Measurements from ENCODE around the gene LYVE1. TPM values are rescaled to one million over a fixed set of nuclear protein-coding genes. Genes with fewer than 3 reads are reported as not detected.

The LYVE1 gene
- total RNA-seq, 1 donor from 2014 or later = 140 TPM

DNA sequence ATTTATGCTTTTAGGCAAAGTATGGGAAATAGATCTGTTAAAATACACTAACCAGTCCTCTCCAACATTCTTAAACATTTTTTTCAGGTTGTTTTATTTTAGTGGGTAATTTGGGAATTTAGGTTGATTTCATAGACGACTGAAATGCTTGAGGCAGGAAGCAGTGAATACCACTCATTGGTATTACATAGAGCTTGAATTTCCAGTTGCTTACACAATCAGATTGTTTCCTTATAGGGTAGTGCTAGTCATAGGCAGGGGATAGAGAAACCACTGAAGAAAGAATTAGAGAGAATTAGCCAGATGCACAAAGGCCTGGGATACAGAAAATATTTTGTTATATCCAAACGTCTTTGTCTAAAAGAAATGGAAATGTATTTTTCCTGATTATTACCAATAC lies 23.9 kb upstream of the LYVE1 start:
- DNase-seq (ENCODE audit: low read depth in 2 of 2) = peak; percentile 74 to 83

DNA sequence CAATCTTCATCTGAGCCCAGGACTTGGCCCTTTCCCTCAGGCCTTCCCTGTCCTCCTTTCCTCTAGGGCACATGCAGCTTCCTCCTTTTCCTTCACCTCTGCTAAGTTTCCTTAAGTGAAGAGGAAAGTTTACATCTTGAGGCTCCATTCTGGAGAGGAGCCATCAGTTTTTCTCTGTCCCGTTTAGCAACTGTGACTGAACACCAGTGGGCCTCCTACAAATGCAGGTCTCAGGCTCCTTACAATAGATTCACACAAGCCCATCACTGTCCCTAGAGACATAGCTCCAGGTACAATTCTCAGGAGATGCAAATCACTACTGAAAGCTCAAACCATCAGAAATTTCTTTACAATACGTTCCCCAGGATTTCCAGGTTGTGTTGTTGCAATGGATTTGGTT lies 23.3 kb upstream of the LYVE1 start:
- no peak for DNase-seq (ENCODE audit: low read depth in 2 of 2)

DNA sequence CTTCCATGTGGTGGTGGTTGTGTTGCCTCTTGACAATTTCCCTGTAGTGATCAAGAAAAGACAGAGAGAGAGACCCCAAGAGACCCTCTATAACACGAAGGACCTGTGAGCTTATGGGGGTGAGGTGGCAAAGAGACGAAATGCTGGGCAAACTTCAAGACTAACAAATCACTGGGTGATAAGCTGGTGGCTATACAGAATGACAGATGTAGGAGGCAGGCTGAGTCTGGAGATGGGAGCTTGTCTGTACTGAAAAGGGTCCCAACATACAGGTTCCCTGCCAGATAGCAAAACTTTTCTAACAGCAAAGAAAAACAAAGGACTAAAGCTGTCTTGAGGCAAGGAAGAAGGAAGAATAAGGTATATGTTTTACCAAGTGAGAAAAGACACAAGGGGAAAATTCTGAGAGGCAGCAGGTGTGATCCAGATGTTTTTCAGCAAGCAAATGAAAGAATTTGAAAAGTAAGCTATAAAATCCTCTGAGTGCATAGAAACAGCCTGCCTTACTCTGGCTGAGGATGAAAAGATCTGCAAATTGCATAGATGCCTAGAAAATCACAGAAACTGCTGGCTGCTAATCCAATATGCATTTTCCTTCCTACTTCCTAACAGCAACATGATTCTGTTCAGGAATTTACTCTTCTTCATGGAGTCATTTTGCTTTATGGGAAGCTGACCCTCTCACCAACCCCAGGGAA lies 21.9 kb upstream of the LYVE1 start:
- no peak for DNase-seq (ENCODE audit: low read depth in 2 of 2)

DNA sequence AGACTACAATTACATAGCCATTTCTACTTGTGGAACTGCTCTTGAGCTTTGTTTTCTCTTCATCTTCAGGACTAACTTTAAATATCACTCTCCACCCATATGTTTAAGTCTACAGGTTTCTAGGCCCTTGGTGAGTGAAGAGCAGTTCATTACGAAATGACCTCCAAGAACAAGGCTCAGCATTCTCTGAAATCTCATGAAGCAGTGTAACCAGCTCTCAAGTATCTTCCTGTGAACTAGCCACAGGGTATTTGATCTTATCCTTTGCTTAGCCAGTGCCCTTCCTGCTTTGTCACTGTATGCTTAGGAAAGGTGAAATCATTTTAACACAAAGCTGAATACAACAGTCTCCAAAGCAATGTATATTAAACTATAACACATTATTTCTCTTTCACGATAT lies 20.4 kb upstream of the LYVE1 start:
- no peak for DNase-seq (ENCODE audit: low read depth in 2 of 2)

DNA sequence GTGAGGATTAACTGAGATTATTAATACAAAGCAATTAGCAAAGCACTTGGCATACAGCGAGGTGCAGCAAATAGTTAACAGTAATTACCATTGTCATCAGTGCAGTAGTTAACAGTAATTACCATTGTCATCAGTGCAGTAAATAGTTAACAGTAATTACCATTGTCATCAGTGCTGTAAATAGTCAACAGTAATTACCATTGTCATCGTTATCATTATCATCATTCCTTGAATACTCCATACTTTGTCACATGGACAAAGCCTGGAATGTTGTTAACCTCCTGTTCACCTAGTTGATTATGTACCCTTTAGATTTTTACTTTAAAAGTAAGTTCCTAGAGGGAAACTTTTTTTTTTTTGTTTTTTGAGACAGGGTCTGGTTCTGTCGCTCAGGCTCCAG lies 19.5 kb upstream of the LYVE1 start:
- no peak for DNase-seq (ENCODE audit: low read depth in 2 of 2)

DNA sequence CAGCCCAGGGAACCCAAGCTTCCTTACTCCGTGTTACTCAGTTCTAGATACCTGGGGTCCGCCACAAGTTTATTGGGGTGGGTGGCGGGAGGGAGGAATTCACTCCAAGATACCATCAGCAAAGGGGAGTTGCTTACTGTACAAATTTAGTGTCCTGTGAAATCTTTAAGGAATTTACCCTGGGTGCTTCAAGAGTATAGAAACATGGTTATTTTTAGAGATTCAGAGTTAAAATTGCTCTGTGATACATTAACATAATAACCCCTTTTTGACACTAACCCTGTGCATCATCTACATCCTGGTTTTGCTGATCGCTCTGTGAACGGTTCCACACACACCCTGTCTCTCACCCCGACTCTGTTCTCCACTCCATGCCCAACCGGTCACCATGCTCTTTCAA lies 18.9 kb upstream of the LYVE1 start:
- no peak for DNase-seq (ENCODE audit: low read depth in 2 of 2)

DNA sequence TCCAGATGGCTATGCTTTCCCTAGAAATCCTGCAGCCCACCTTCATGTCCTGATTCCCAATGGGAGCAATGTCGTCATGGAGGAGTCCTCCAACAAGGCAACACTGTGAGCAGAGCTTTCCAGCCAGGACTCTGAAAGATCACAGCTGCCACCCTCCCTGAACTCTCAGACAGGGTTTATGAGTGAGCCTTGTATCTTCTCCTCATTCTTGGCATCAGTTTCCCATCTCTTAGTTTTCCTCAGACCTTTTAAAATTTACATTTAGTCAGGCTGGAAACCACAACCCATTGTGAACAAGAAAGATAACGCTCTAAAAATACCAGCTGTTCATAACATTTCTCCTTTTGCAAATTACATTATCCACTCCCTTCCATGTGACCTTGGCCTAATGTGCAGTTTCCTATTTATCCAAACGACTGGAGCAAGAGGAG lies 15.6 kb upstream of the LYVE1 start:
- peak; percentile 84 to 86 for DNase-seq (ENCODE audit: low read depth in 2 of 2)

DNA sequence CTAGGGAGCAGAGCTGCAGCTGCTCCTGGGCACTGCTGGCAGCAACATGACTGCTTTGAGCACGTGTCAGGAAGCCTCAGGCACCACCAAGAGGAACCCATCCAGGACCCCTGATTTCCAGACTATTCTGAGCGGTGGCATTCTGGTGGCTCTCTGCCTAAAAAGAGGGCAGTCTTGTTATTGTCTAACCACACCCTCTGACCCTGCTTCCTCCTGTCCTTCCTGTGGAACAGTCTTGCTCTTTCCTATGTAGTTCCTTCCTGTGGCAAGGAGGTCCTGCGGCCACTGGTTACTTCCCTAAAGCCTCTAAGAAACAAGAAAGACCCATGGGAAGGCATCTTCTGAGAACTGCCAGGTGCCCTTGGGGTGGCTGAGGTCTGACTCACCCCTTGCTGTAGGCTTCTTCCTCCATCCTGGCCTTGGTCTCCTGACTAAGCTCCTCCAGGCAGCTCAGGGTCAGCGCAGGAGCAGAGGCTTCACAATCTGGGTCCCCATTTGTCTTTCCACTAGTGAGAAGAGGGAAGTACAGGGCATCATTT lies 13.1 kb upstream of the LYVE1 start:
- peak in 1 of 2 donors; percentile 88 for DNase-seq (ENCODE audit: low read depth in 2 of 2)

DNA sequence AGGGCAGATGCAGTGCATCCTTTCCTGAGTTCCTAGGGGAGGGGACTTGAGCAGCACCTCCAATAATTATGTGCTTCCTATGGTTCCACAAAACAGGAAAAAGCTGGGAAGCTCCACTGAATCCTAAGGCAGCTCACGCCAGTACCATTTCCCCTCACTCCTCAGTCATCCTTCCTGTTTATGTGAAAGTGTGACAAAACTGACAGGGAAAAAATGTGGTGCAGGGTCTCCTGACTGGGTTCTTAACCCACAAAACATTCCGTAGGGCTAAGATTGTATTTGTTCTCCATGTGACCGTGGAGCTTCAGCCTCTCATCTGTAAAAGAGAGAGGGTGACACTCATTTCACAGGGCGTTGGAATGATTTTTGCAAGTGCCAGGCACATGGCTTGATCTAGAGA lies 12.2 kb upstream of the LYVE1 start:
- DNase-seq (ENCODE audit: low read depth in 2 of 2) = peak; percentile 93 to 95

DNA sequence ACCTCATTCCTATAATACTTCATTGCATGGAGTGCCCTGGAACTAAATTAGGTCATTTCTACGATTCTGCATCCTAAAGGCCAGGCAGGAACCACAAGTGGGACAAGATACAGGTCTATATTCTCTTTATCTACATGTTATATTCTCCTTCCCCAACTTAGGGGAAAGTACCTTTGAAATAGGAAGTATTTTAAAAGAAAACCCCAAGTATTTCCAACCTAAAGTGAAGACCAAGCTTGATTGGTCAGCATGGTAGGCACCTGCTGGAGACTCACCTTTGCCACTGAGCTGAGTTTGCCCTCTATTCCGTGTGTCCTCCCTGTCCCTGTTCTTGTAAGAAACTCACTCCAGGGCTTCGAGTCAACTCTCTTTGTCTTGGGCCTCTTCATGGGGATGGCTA lies 11.2 kb upstream of the LYVE1 start:
- no peak for DNase-seq (ENCODE audit: low read depth in 2 of 2)

DNA sequence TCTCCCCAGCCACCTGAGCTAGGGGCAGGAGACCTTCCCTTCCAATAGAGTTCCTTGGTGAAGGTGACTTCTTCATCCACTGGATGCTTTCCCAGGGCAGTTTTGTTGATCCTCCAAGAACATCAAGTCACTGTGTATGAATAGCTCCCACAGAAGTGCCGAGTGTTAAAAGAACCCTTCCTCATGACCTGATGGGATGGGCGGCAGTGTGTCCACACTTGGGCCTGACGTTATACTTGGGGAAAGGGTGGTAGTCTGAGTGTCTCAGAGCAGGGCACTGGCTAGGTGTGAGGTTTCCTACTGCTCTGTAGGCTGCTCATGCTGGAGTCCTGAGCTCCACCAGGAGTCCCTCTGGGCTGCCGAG lies 7.6 kb upstream of the LYVE1 start:
- no peak for DNase-seq (ENCODE audit: low read depth in 2 of 2)

DNA sequence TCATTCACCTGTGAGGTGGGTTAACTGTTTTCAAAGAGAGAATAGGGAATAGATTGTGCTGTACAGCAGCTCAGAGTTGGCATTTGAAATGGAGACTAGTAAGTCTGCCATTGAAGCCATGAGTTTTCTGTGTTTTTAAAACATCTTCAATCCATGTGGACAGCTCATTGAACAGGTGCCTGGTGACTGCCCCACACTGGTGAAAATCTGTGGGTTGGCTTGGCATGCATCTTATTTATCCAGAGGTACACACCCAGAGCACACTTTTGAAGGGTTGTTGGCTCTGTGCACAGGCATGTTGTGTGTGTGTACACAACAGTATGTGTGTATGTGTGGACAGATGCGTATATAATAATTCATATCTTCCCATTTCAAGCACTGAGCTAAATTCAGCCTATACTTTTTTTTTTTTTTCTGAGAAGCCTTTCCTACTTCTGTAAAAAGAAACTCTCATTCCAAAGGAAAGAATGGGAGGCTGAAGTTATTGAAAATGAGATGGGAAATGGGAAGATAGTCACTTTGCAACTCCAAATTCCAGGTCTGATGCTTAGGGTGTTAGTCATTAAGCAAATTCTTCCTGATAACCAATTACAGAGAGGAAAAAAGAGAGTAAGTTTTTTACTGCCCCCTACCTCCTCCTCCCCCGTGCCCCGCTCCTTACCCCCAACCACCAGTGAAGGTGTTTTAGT lies 7.0 kb upstream of the LYVE1 start:
- DNase-seq (ENCODE audit: low read depth in 2 of 2) = no peak

DNA sequence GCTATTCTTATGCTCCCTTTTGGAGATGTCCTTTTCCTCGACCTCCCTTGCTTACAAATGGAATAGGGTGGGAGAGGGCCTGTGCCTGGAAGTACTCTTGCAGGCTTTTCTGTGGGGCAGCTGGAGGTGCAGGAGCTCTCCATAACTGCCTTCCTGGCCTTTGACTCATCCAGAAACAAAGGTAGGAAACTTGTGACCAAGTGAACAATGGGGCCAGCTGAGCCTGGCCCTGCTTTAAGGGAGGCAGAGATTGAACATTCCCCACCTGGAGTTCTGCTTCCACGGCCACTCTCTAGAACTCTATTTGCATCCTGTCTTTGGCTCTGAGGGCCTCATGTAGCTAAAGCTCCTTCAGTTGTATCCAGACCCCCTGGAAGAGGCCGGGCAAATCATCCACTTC lies 5.1 kb upstream of the LYVE1 start:
- peak; percentile 51 to 75 for DNase-seq (ENCODE audit: low read depth in 2 of 2)

DNA sequence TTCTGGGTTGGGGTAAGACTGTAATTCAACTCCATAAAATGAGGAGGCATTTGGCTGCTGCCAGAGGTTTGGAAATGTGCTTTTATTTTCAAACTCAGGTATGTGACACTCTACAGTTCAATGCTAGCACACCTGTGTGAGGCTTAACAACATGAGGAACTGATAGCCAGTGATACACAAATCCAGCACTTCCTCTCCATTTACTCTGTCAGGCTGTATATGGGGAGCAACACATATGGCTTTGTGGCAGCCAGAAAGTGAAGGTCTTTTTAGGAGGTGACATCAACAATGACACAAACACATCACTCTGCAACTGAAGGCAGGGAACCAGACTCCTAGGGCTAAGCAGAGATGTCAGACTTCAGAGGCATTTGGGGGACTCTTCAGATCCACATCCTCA lies 4.6 kb upstream of the LYVE1 start:
- no peak for DNase-seq (ENCODE audit: low read depth in 2 of 2)

DNA sequence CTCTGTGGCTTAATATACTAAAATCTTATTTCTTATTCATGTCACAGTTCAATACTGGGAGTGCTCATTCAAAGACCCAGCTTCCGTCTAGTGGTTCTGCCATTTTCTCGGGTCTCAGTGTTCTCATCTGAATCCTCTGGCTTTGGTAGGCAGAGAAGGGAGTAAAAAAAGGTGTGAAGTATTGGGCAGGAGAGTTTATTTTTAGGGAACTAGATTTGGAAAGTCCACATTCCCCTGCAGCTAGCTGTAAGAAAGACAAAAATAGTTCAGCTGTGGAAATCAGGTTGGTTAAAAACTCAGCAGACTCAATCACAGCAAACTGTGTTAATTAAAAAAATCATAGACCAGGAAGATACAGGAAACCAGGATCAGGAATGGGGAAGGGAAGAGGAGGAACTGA lies 4.1 kb upstream of the LYVE1 start:
- DNase-seq (ENCODE audit: low read depth in 2 of 2) = no peak

DNA sequence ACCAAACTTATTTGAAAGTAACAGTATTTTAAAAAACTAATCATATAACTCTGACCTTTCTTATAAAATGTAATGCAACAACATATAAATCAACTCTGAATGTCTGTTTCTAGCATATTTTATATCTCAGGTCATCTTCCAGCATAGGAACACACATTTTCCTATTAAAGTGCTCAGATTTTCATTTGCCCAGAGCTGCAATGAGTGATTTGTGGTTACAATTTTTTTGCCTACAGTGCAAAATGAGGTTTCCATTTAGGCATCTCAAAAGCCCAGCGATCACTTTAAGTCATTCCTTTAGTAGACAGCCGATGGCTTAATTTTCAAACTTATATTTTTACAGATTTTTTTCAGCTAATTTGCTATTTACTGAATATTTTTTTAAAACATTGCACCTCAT lies 1.0 kb downstream of the LYVE1 start:
- peak in 1 of 2 donors; percentile 48 for DNase-seq (ENCODE audit: low read depth in 2 of 2)

DNA sequence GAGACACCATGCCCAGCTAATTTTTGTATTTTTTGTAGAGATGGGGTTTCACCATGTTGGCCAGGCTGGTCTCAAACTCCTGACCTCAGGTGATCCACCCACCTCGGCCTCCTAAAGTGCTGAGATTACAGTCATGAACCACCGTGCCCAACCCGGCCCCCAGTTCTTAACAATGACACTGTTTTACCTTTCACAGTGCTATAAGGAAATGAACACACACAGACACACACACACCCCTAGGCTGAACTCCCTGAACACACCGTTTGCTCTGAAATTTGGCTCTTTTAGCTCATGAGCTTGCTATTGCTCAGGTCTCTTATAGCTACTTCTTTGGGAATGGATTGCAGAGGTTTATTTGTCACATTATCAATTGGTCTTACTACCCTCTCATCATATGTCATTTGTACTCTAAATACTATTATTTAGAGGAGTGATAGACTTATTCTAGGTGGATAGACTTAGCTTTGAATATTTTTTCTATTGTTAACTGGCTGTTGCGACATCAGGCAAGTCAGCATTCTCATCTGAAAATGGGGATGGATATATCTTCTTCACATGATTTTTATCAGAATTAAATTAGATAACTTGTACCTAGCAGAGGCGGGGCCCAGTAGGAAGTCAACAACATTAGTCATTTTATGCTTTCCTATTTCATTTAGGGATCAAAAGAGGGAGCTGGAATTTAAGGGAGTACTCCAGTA lies 2.1 kb downstream of the LYVE1 start:
- no peak for DNase-seq (ENCODE audit: low read depth in 2 of 2)

DNA sequence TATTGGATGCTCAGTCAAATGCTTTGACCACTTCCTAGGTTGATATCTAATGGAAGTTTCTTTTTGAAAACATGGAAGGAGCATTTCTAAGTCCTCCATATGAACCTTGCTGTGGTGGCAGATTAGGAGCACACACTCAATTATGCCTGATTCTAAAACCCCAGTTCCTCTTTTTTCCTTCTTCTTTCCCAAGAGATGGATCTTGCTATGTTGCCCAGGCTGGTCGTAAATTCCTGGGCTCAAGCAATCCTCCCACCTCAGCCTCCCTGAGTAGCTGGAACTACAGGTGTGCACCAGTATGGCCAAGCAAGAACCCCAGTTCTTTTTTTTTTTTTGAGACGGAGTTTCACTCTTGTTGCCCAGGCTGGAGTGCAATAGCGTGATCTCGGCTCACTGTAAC lies 3.0 kb downstream of the LYVE1 start:
- no peak for DNase-seq (ENCODE audit: low read depth in 2 of 2)

DNA sequence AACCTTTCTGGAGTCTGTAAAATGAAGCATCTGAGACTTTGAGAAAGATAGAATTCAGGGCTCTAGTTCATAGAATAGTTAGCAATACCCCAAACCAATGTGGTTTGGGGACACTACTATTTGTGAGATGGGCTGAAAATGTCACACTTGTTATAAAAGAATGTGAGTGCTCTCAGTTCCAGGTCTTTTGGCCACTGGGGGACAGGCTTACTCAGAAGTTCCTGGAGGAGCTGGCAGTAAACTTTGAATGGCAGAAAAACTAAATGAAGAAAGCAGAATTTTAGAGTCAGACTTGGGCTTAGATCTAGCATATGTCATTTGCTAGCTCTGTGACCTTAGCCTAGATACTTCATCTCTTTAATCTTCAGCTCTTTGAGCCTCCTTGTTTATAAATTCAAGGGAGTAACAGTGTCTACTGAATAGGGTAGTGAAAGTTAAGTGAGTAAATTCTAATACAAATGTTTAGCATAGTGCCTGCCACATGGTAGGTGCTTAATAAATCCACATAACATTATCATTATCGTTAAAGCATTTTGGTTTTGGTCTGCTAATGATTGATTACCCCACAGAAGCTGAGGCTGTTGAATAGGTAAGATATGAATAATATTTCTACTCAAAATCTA lies 3.7 kb downstream of the LYVE1 start:
- DNase-seq (ENCODE audit: low read depth in 2 of 2) = peak; percentile 52 to 55

DNA sequence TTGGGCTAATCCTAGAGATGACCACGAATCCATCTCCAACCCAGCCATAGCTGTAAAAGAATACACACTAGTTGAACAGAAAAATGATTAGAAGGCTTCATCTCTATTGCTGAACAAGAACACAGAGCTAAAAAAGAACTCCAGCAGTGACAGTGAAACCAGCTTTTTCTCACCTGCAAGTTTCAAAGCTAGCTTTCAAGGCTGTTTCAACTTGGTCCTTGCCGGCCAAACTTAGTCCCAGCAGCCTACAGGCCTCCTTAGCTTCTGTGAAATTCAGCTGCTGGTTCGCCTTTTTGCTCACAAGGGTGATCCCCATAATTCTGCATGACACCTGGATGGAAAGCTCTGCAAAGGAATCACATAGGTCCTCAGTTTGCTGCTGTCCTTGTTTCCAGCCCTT lies 4.4 kb downstream of the LYVE1 start:
- no peak for DNase-seq (ENCODE audit: low read depth in 2 of 2)

DNA sequence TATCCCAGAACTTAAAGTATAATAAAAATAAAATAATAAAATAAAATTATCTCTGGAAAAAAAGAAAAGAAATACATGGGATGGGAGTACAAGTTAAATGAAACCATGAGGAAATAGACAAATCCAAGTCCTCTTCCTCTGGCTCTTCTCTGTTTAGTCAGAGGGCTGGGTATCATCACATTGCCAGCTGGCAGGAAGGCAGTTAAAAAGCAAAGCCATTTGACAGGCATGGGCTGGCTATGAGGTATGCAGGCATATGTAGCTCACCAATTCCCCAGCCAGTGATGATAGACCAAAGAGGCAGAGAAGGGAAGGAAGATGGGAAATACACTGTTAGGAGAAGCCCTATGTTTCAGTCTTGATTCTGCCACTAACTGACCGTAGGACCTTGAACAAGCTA lies 6.5 kb downstream of the LYVE1 start:
- peak in 1 of 2 donors; percentile 51 for DNase-seq (ENCODE audit: low read depth in 2 of 2)
